Keratinocyte (primary cell): Measurements from ENCODE around the gene NUP214. TPM values are rescaled to one million over a fixed set of nuclear protein-coding genes. Genes with fewer than 3 reads are reported as not detected.

Experiments
- DNase-seq: peaks from one replicate; pipeline ENCODE4 v3.0.0-alpha.2; 2011; ENCODE audit warnings: low read depth, missing footprints, low spot score
- FAIRE-seq: peaks from 2 replicates; lab custom pipeline; 2011; peaks lifted over from hg19 to GRCh38; lab: Jason Lieb, UNC
- H2AFZ ChIP-seq: 2 replicates; pipeline ENCODE4 v1.6.0; 2012; ENCODE audit warnings: low read length, control low read depth, inconsistent platforms; ENCODE audit not compliant: control insufficient read depth
- H3K27ac ChIP-seq: 2 replicates; pipeline ENCODE4 v1.5.1; 2011; ENCODE audit warnings: low read length; ENCODE audit not compliant: control insufficient read depth, insufficient read depth
- H3K27me3 ChIP-seq: 3 replicates; pipeline ENCODE4 v1.6.0; 2011; ENCODE audit warnings: low read length; ENCODE audit not compliant: control insufficient read depth, insufficient read depth; ENCODE audit errors: extremely low read depth
- H3K36me3 ChIP-seq, 2 experiments: 2 replicates in 1 of 2; 3 replicates in 1 of 2; pipeline ENCODE4 v1.5.1; 2011; ENCODE audit warnings: low read length in 2 of 2, mild to moderate bottlenecking in 1 of 2; ENCODE audit not compliant: control insufficient read depth in 2 of 2, insufficient read depth in 2 of 2; ENCODE audit errors: extremely low read depth in 1 of 2
- H3K4me1 ChIP-seq: 3 replicates; pipeline ENCODE4 v1.5.1; 2011; ENCODE audit warnings: low read length; ENCODE audit not compliant: control insufficient read depth, insufficient read depth; ENCODE audit errors: extremely low read depth
- H3K4me2 ChIP-seq: 3 replicates; pipeline ENCODE4 v1.6.0; 2011; ENCODE audit warnings: low read depth, low read length; ENCODE audit not compliant: control insufficient read depth, insufficient read depth; ENCODE audit errors: extremely low read depth
- H3K4me3 ChIP-seq, 3 experiments: fragments of 200-600 bp in 1 of 3; sonication (generic) in 1 of 3; 2 replicates in 2 of 3; 3 replicates in 1 of 3; pipeline ENCODE4 v1.5.1; 2011 to 2016; ENCODE audit warnings: low read length in 3 of 3, mild to moderate bottlenecking in 3 of 3, control low read depth in 2 of 3, inconsistent platforms in 1 of 3, low read depth in 1 of 3, mixed read lengths in 1 of 3, mixed run types in 1 of 3, moderate library complexity in 1 of 3; ENCODE audit not compliant: control insufficient read depth in 2 of 3, insufficient read depth in 2 of 3; ENCODE audit errors: extremely low read depth in 1 of 3
- H3K79me2 ChIP-seq: 2 replicates; pipeline ENCODE4 v1.6.0; 2012; ENCODE audit warnings: low read length; ENCODE audit not compliant: control insufficient read depth, insufficient read depth
- H3K9ac ChIP-seq: 3 replicates; pipeline ENCODE4 v1.6.0; 2011; ENCODE audit warnings: low read length; ENCODE audit not compliant: control insufficient read depth, insufficient read depth; ENCODE audit errors: extremely low read depth
- H3K9me1 ChIP-seq: 3 replicates; pipeline ENCODE4 v1.6.0; 2011; ENCODE audit warnings: low read length; ENCODE audit not compliant: control insufficient read depth, insufficient read depth; ENCODE audit errors: extremely low read depth
- H3K9me3 ChIP-seq: 2 replicates; pipeline ENCODE4 v1.5.1; 2012; ENCODE audit warnings: low read depth, low read length; ENCODE audit not compliant: control insufficient read depth
- H4K20me1 ChIP-seq: 3 replicates; pipeline ENCODE4 v1.6.0; 2011; ENCODE audit warnings: low read length; ENCODE audit not compliant: control insufficient read depth, insufficient read depth; ENCODE audit errors: extremely low read depth
- EZH2 ChIP-seq: IDR thresholded peaks from one replicate; pipeline ENCODE4 v1.6.1; 2012; ENCODE audit warnings: inconsistent platforms, mild to moderate bottlenecking, low read length, moderate library complexity
- dilution Hi-C: fragments of 300-500 bp; cut with MboI; formaldehyde crosslinking; loops from one replicate; pipeline ENCODE4 v1.7.0; 2020; ENCODE audit warnings: low sequenced_read_pairs; ENCODE audit not compliant: extremely low pct_ligation_motif_present
- polyA plus RNA-seq, 5 experiments: library from polyadenylated mRNA; depleted of rRNA in 3 of 5; stranded (reverse) in 3 of 5; stranded (forward) in 1 of 5; unstranded in 1 of 5; fragments of >200 nt; gene quantifications; 1 replicate in 1 of 5; 2 replicates in 3 of 5; 3 replicates in 1 of 5; pipeline versions ENCODE4 v1.2.1 to v1.2.3, GENCODE V29; 2011 to 2012; ENCODE audit warnings: missing spikeins in 2 of 5, low read depth in 1 of 5, low replicate concordance in 1 of 5
- TF ChIP-seq, protein P1 (sequence below), 3 experiments: IDR thresholded peaks in 1 of 3; conservative IDR thresholded peaks in 1 of 3; optimal IDR thresholded peaks in 1 of 3; 2 replicates in 2 of 3; 3 replicates in 1 of 3; pipeline versions ENCODE3 to v1.5.1; 2011; ENCODE audit warnings: low read length in 3 of 3, mild to moderate bottlenecking in 3 of 3, moderate library complexity in 2 of 3, control low read depth in 1 of 3, inconsistent platforms in 1 of 3; ENCODE audit not compliant: insufficient read depth in 2 of 3; ENCODE audit errors: extremely low read depth in 1 of 3

Gene NUP214
- polyA plus RNA-seq, 1 donor (not counting 4 experiments of a cell fraction or from before 2014, with no cell fraction given), result 7.3 TPM

GRCh38 chr9:131273146-131273855 lies 147.9 kb downstream of the NUP214 start:
- Histone ChIP-seq H3K9me3 (no peaks in the 10 kb centered on the region), H3K4me2 (no peak overlapping the region), H3K27ac (no peak overlapping the region), H3K79me2 (no peaks in the 10 kb centered on the region), H3K9ac (no peak overlapping the region), H3K27me3 (peaks cover 23% of the 10 kb centered on the region), H3K4me1 (no peaks in the 10 kb centered on the region), H3K36me3 (no peaks in the 10 kb centered on the region), H3K4me3 (no peak overlapping the region), H4K20me1 (no peaks in the 10 kb centered on the region), H2AFZ (no peak overlapping the region), H3K9me1 (no peaks in the 10 kb centered on the region)
- no peak for TF ChIP-seq EZH2
- TF ChIP-seq, protein P1, sequence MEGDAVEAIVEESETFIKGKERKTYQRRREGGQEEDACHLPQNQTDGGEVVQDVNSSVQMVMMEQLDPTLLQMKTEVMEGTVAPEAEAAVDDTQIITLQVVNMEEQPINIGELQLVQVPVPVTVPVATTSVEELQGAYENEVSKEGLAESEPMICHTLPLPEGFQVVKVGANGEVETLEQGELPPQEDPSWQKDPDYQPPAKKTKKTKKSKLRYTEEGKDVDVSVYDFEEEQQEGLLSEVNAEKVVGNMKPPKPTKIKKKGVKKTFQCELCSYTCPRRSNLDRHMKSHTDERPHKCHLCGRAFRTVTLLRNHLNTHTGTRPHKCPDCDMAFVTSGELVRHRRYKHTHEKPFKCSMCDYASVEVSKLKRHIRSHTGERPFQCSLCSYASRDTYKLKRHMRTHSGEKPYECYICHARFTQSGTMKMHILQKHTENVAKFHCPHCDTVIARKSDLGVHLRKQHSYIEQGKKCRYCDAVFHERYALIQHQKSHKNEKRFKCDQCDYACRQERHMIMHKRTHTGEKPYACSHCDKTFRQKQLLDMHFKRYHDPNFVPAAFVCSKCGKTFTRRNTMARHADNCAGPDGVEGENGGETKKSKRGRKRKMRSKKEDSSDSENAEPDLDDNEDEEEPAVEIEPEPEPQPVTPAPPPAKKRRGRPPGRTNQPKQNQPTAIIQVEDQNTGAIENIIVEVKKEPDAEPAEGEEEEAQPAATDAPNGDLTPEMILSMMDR (optimal IDR thresholded peaks at IDR 0.05 in 1 of 3, IDR thresholded peaks at IDR 0.05 in 1 of 3, conservative IDR thresholded peaks at IDR 0.05 in 1 of 3; ENCODE audit: extremely low read depth in 1 of 3, insufficient read depth in 2 of 3, low read length in 3 of 3), result no peak
- DNase-seq (no peak), FAIRE-seq (no peak)
- dilution Hi-C loops, result no loop called here

GRCh38 chr9:131273856-131274673 lies 148.7 kb downstream of the NUP214 start:
- Histone ChIP-seq H3K27me3 (peaks cover 28% of the 10 kb centered on the region), H3K4me1 (no peaks in the 10 kb centered on the region), H3K4me3 (no peak overlapping the region), H3K4me2 (no peak overlapping the region), H3K9ac (no peak overlapping the region), H4K20me1 (no peaks in the 10 kb centered on the region), H3K36me3 (no peaks in the 10 kb centered on the region), H3K79me2 (no peaks in the 10 kb centered on the region), H3K9me3 (no peaks in the 10 kb centered on the region), H2AFZ (no peak overlapping the region), H3K9me1 (no peaks in the 10 kb centered on the region), H3K27ac (no peak overlapping the region)
- FAIRE-seq (no peak), DNase-seq (no peak)
- dilution Hi-C loops, result no loop called here
- no peak for TF ChIP-seq EZH2
- TF ChIP-seq, protein P1 (optimal IDR thresholded peaks at IDR 0.05 in 1 of 3, IDR thresholded peaks at IDR 0.05 in 1 of 3, conservative IDR thresholded peaks at IDR 0.05 in 1 of 3; ENCODE audit: extremely low read depth in 1 of 3, insufficient read depth in 2 of 3, low read length in 3 of 3), result no peak
